ENCODE results near the gene TMC7. TPM values are rescaled to one million over a fixed set of nuclear protein-coding genes. Genes with fewer than 3 reads are reported as not detected.

TMC7 gene
- total and polyA plus RNA-seq, 2 donors (not counting 3 experiments of a cell fraction or from before 2014, with no cell fraction given) = 5.7 to 7.0 TPM

DNA sequence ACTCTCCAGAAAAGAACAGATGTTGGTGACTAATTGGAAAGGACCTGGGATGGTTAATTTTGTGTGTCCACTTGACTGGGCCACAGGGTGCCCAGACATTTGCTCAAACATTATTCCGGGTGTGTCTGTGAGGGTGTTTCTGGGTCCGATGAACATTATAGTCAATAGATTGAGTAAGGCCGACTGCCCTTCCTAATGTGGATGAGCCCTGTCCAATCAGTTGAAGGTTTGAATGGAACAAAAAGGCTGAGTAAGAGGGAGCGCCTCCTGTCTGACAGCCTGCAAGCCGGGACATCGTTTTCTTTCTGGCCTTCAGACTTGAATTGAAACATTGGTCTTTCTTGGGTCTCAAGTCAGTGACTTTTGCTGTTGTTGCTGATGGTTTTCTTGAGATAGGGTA, 107.2 kb downstream of the TMC7 start:
- no peak overlapping the region for H3K4me2 ChIP-seq (ENCODE audit: insufficient read depth, low read length)
- H3K4me1 ChIP-seq (ENCODE audit: control insufficient read depth, extremely low read depth, insufficient read depth, low read length) = peaks cover 27% of the 10 kb centered on the region
- no peaks in the 10 kb centered on the region for H3K9me1 ChIP-seq (replicated peaks; ENCODE audit: control insufficient read depth, extremely low read depth, insufficient read depth, low read length)
- no peak overlapping the region for H3K27ac ChIP-seq (ENCODE audit: insufficient read depth, low read depth, low read length)
- H3K9me3 ChIP-seq (replicated peaks; ENCODE audit: control insufficient read depth, insufficient read depth, low read length) = no peaks in the 10 kb centered on the region
- no peaks in the 10 kb centered on the region for H4K20me1 ChIP-seq (replicated peaks; ENCODE audit: control insufficient read depth, extremely low read depth, insufficient read depth, low read length)
- H3K79me2 ChIP-seq (ENCODE audit: control insufficient read depth, insufficient read depth, low read length) = no peaks in the 10 kb centered on the region
- dilution Hi-C loops (cut with MboI; ENCODE audit: extremely low pct_ligation_motif_present, low sequenced_read_pairs) (no loop called here), intact Hi-C loops (cut with micrococcal nuclease) (no loop called here)
- H2AFZ ChIP-seq (ENCODE audit: low read depth, low read length) = no peak overlapping the region
- DNase-seq (ENCODE audit: low read depth, low spot score) = no peak
- no peaks in the 10 kb centered on the region for H3K36me3 ChIP-seq (ENCODE audit: control insufficient read depth in 2 of 2, extremely low read depth in 1 of 2, insufficient read depth in 2 of 2, low read length in 2 of 2)
- TF ChIP-seq FOS (IDR thresholded peaks at IDR 0.05; ENCODE audit: borderline replicate concordance, insufficient read depth, low read length) (no peak), JUN (IDR thresholded peaks at IDR 0.05; ENCODE audit: borderline replicate concordance, insufficient read depth, insufficient read length, low read depth) (no peak), CTCF (IDR thresholded peaks at IDR 0.05; ENCODE audit: extremely low read depth in 1 of 2, insufficient read depth in 1 of 2, low read depth in 1 of 2, low read length in 2 of 2) (no peak)
- H3K4me3 ChIP-seq (replicated peaks in 1 of 3; ENCODE audit: insufficient read depth in 1 of 3, low read depth in 1 of 3, low read length in 3 of 3) = no peak overlapping the region
- POLR2A ChIA-PET = no interaction called here
- CTCF ChIA-PET = interaction anchor here (1.0 kb wide), 1 partner anchor 22 kb away, joined by 3 read pairs; no protein-coding TSS in a partner anchor
- BruUV-seq (replicated peaks) = no TSS peak
- no peaks in the 10 kb centered on the region for H3K27me3 ChIP-seq (ENCODE audit: control insufficient read depth in 2 of 2, insufficient read depth in 2 of 2, low read length in 2 of 2)
- no peak for FAIRE-seq
- no peak overlapping the region for H3K9ac ChIP-seq (replicated peaks; ENCODE audit: extremely low read depth, insufficient read depth, low read length)

DNA sequence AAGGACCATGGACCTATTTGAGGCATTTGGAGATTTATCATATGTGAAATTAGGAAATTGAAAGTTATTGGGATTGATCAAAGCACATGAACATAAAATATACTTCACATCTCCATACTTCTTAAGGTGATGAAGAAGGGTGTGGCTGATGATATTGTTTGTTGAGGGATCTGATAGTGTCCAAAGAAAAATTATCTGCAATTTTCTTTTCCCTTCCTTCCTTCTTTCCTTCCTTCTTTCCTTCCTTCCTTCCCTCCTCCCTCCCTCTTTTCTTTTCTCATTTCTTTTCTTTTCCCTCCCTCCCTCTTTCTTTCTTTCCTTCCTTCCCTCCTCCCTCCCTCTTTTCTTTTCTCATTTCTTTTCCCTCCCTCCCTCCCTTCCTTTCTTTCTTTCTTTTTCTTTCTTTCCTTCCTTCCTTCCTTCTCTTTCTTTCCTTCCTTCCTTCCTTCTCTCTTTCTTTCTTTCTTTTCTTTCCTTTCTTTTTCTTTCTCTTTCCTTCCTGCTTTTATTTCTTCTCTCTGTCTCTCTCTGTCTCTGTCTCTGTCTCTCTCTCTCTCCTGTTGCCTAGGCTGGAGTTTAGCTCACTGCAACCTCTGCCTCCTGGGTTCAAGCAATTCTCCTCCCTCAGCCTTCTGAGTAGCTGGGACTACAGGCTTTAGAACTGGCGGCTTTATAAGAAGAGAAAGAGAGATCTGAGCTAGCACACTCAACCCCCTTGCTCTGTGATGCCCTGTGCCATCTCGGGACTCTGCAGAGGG, 109.1 kb downstream of the TMC7 start:
- peak overlapping the region; percentile 75 for H3K27ac ChIP-seq (ENCODE audit: insufficient read depth, low read depth, low read length)
- ChIA-PET POLR2A (no interaction called here), CTCF (interaction anchor here (3.1 kb wide), 1 partner anchor 86 kb away, joined by 24 read pairs; no protein-coding TSS in a partner anchor)
- no peaks in the 10 kb centered on the region for H3K9me3 ChIP-seq (replicated peaks; ENCODE audit: control insufficient read depth, insufficient read depth, low read length)
- intact Hi-C loops (cut with micrococcal nuclease) (loop anchor here (1.0 kb wide), 3 partner anchors 15 to 38 kb away; partner anchors contain the start of gene ITPRIPL2), dilution Hi-C loops (cut with MboI; ENCODE audit: extremely low pct_ligation_motif_present, low sequenced_read_pairs) (no loop called here)
- FAIRE-seq (no peak), DNase-seq (ENCODE audit: low read depth, low spot score) (no peak)
- H3K9me1 ChIP-seq (replicated peaks; ENCODE audit: control insufficient read depth, extremely low read depth, insufficient read depth, low read length) = no peaks in the 10 kb centered on the region
- no peaks in the 10 kb centered on the region for H3K27me3 ChIP-seq (ENCODE audit: control insufficient read depth in 2 of 2, insufficient read depth in 2 of 2, low read length in 2 of 2)
- no peaks in the 10 kb centered on the region for H3K79me2 ChIP-seq (ENCODE audit: control insufficient read depth, insufficient read depth, low read length)
- no TSS peak for BruUV-seq (replicated peaks)
- TF ChIP-seq EZH2 (IDR thresholded peaks at IDR 0.05; ENCODE audit: borderline replicate concordance, low read depth, low read length, severe bottlenecking) (no peak), JUN (IDR thresholded peaks at IDR 0.05; ENCODE audit: borderline replicate concordance, insufficient read depth, insufficient read length, low read depth) (no peak), POLR2AphosphoS5 (IDR thresholded peaks at IDR 0.05; ENCODE audit: insufficient read depth, low read depth, low read length) (no peak), FOS (IDR thresholded peaks at IDR 0.05; ENCODE audit: borderline replicate concordance, insufficient read depth, low read length) (no peak), POLR2A (IDR thresholded peaks at IDR 0.05; ENCODE audit: low read depth, low read length) (no peak), CTCF (IDR thresholded peaks at IDR 0.05; ENCODE audit: extremely low read depth in 1 of 2, insufficient read depth in 1 of 2, low read depth in 1 of 2, low read length in 2 of 2) (no peak), MYC (IDR thresholded peaks at IDR 0.05; ENCODE audit: low read depth, low read length) (no peak), GATA2 (IDR thresholded peaks at IDR 0.05; ENCODE audit: insufficient read depth, insufficient read length, low read depth, low read length) (no peak)
- TF ChIP-seq, protein P1, sequence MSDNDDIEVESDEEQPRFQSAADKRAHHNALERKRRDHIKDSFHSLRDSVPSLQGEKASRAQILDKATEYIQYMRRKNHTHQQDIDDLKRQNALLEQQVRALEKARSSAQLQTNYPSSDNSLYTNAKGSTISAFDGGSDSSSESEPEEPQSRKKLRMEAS (IDR thresholded peaks at IDR 0.05; ENCODE audit: insufficient read depth, insufficient read length) = no peak
- H3K4me2 ChIP-seq (ENCODE audit: insufficient read depth, low read length) = peak overlapping the region; percentile 81
- no peaks in the 10 kb centered on the region for H3K36me3 ChIP-seq (ENCODE audit: control insufficient read depth in 2 of 2, extremely low read depth in 1 of 2, insufficient read depth in 2 of 2, low read length in 2 of 2)
- no peak overlapping the region for H2AFZ ChIP-seq (ENCODE audit: low read depth, low read length)
- H4K20me1 ChIP-seq (replicated peaks; ENCODE audit: control insufficient read depth, extremely low read depth, insufficient read depth, low read length) = no peaks in the 10 kb centered on the region
- H3K4me1 ChIP-seq (ENCODE audit: control insufficient read depth, extremely low read depth, insufficient read depth, low read length) = peaks cover 17% of the 10 kb centered on the region
- peak overlapping the region; percentile 26 for H3K9ac ChIP-seq (replicated peaks; ENCODE audit: extremely low read depth, insufficient read depth, low read length)
- H3K4me3 ChIP-seq (replicated peaks in 1 of 3; ENCODE audit: insufficient read depth in 1 of 3, low read depth in 1 of 3, low read length in 3 of 3) = no peak overlapping the region
